Stimulated activated CD4-positive, alpha-beta T cell treated with anti-CD3 and anti-CD28 coated beads, Interleukin-4, amount 100 ng/mL, for 24 hours (primary cell): ENCODE results near the gene TUT1.
"Not testable (repeated sequence)": the region's sequence is repeated elsewhere in the genome, so short reads cannot be mapped to it uniquely, and the experiment has no call there.

Experiments
- DNase-seq: peaks from one replicate; pipeline ENCODE4 v3.0.0-alpha.2; 2020

The TUT1 gene

GRCh38 chr11:62575156-62575555 is 16.2 kb downstream of the TUT1 start:
- DNase-seq: no peak

- DNase-seq: no peak
Observed at GRCh38 chr11:62574363-62575071, 16.8 kb downstream of the TUT1 start.

GRCh38 chr11:62573592-62574362 is 17.5 kb downstream of the TUT1 start, which contains the start of gene EEF1G:
Gene EEF1G, minus strand, starts transcription at chr11:62573891. Its CDS starts 49 bp downstream, at chr11:62573842.
- peak; percentile 98 for DNase-seq

- DNase-seq: peak; percentile 36
Observed at GRCh38 chr11:62573006-62573591, 18.2 kb downstream of the TUT1 start.

GRCh38 chr11:62572431-62572830 is 18.9 kb downstream of the TUT1 start:
- DNase-seq: no peak

- not testable (repeated sequence) for DNase-seq
Observed at GRCh38 chr11:62571493-62571892, 19.8 kb downstream of the TUT1 start.

- not testable (repeated sequence) for DNase-seq
Observed at GRCh38 chr11:62570903-62571302, 20.4 kb downstream of the TUT1 start.

- no peak for DNase-seq
Observed at GRCh38 chr11:62569611-62570010, 21.7 kb downstream of the TUT1 start.

- DNase-seq: no peak
Observed at GRCh38 chr11:62567018-62567633, 24.2 kb downstream of the TUT1 start.

- no peak for DNase-seq
Observed at GRCh38 chr11:62566247-62566646, 25.1 kb downstream of the TUT1 start.

- DNase-seq: no peak
Observed at GRCh38 chr11:62565100-62565802, 26.1 kb downstream of the TUT1 start.

- not testable (repeated sequence) for DNase-seq
Observed at GRCh38 chr11:62561677-62562230, 29.6 kb downstream of the TUT1 start.

- DNase-seq: peak; percentile 83
Observed at GRCh38 chr11:62560566-62561103, 30.7 kb downstream of the TUT1 start.

GRCh38 chr11:62559626-62560025 is 31.7 kb downstream of the TUT1 start:
- DNase-seq: not testable (repeated sequence)

- no peak for DNase-seq
Observed at GRCh38 chr11:62559204-62559603, 32.1 kb downstream of the TUT1 start.

GRCh38 chr11:62558669-62559068 is 32.7 kb downstream of the TUT1 start:
- DNase-seq: no peak

- DNase-seq: peak; percentile 55
Observed at GRCh38 chr11:62556875-62557631, 34.3 kb downstream of the TUT1 start.

GRCh38 chr11:62556108-62556874 is 35.0 kb downstream of the TUT1 start:
- DNase-seq: peak; percentile 75

- peak; percentile 62 for DNase-seq
Observed at GRCh38 chr11:62555464-62556107, 35.7 kb downstream of the TUT1 start.
